Endodermal cell (in vitro differentiated cells): Measurements from ENCODE around the gene MARK4. TPM values are rescaled to one million over a fixed set of nuclear protein-coding genes. Genes with fewer than 3 reads are reported as not detected.
"Not testable (repeated sequence)": the region's sequence is repeated elsewhere in the genome, so short reads cannot be mapped to it uniquely, and the experiment has no call there.

Experiments used
- DNase-seq: peaks from one replicate; pipeline ENCODE4 v3.0.0-alpha.2; 2017
- H3K27ac ChIP-seq: 2 replicates; pipeline ENCODE4 v1.5.1; 2013; ENCODE audit warnings: mild to moderate bottlenecking, low read depth, low read length, moderate library complexity
- H3K27me3 ChIP-seq: 2 replicates; pipeline ENCODE4 v1.6.1; 2013; ENCODE audit warnings: mild to moderate bottlenecking, low read length, moderate library complexity; ENCODE audit not compliant: insufficient read depth, control insufficient read depth, poor library complexity, severe bottlenecking
- H3K36me3 ChIP-seq: 2 replicates; pipeline ENCODE4 v1.7.0; 2013; ENCODE audit warnings: mild to moderate bottlenecking, low read length, moderate library complexity; ENCODE audit not compliant: control insufficient read depth, insufficient read depth
- H3K4me1 ChIP-seq: one replicate; pipeline ENCODE4 v1.7.0; 2013; ENCODE audit warnings: low read length; ENCODE audit not compliant: control insufficient read depth, insufficient read depth
- H3K4me3 ChIP-seq: 2 replicates; pipeline ENCODE4 v1.5.1; 2013; ENCODE audit warnings: mild to moderate bottlenecking, low read length, moderate library complexity
- H3K9ac ChIP-seq: 2 replicates; pipeline ENCODE4 v1.6.1; 2013; ENCODE audit warnings: mild to moderate bottlenecking, low read length, moderate library complexity; ENCODE audit not compliant: poor library complexity, severe bottlenecking; ENCODE audit errors: extremely low read depth
- H3K9me3 ChIP-seq: 2 replicates; pipeline ENCODE4 v1.6.1; 2013; ENCODE audit warnings: mild to moderate bottlenecking, low read length, moderate library complexity; ENCODE audit not compliant: control insufficient read depth
- H3K27ac Mint-ChIP-seq: 2 replicates; pipeline ENCODE4 v1.8.0; 2020; ENCODE audit warnings: mixed read lengths
- H3K27me3 Mint-ChIP-seq: 2 replicates; pipeline ENCODE4 v1.8.0; 2021; ENCODE audit warnings: mild to moderate bottlenecking, mixed read lengths; ENCODE audit not compliant: insufficient read depth
- H3K36me3 Mint-ChIP-seq: 2 replicates; pipeline ENCODE4 v1.8.0; 2020; ENCODE audit warnings: low read depth, mixed read lengths
- H3K4me1 Mint-ChIP-seq: 2 replicates; pipeline ENCODE4 v1.8.0; 2020; ENCODE audit warnings: mixed read lengths
- H3K4me3 Mint-ChIP-seq: 2 replicates; pipeline ENCODE4 v1.8.0; 2020; ENCODE audit warnings: mild to moderate bottlenecking, moderate library complexity, mixed read lengths
- H3K9me3 Mint-ChIP-seq: 2 replicates; pipeline ENCODE4 v1.8.0; 2020; ENCODE audit warnings: mild to moderate bottlenecking, mixed read lengths
- WGBS, 2 experiments: methylation state at CpG; one replicate each; pipeline versions ENCODE4 v1.1.5 to v1.1.7; 2013; ENCODE audit warnings: missing lambda C conversion rate in 2 of 2, mixed read lengths in 1 of 2; ENCODE audit not compliant: insufficient coverage in 1 of 2, insufficient read length in 1 of 2; 5-methylcytosine and 5-hydroxymethylcytosine counted together
- total RNA-seq, 2 donors: library from RNA; stranded (reverse); fragmentation: NEBNext Ultra II Directional in 1 of 2; extraction: Animal tissue kit (Norgen Biotek cat#: 25700) in 1 of 2; gene quantifications; 2 replicates in 1 of 2; 3 replicates in 1 of 2; pipeline ENCODE4 v1.2.1, GENCODE V29; 2021
- TF ChIP-seq, protein P1 (sequence below): fragments of 200-600 bp; sonication (generic); conservative IDR thresholded peaks from 2 replicates; pipeline ENCODE4 v1.5.0; 2021; ENCODE audit warnings: antibody characterized with exemption, mild to moderate bottlenecking

MARK4 gene
- total RNA-seq, 2 donors from 2014 or later, result 74.6 to 90.6 TPM

DNA sequence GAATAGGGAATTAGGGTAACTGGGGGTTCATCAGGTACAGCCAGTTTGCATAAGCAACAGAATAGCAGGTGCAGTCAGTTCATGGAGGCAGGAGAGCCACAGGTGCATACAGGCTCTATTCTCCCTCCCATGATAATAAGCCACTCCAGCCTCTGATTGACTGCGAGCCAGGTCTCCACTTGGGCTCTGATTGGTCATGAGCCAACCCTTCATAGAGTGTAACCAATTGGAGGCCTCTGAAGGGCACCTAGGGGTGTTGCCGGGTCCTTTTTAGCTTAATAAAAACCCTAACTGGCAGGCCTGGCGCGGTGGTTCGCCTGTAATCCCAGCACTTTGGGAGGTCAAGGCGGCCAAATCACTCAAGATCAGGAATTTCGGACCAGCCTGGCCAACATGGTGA is 80.3 kb downstream of the MARK4 start:
- no peaks in the 10 kb centered on the region for H3K4me1 ChIP-seq
- TF ChIP-seq, protein P1, sequence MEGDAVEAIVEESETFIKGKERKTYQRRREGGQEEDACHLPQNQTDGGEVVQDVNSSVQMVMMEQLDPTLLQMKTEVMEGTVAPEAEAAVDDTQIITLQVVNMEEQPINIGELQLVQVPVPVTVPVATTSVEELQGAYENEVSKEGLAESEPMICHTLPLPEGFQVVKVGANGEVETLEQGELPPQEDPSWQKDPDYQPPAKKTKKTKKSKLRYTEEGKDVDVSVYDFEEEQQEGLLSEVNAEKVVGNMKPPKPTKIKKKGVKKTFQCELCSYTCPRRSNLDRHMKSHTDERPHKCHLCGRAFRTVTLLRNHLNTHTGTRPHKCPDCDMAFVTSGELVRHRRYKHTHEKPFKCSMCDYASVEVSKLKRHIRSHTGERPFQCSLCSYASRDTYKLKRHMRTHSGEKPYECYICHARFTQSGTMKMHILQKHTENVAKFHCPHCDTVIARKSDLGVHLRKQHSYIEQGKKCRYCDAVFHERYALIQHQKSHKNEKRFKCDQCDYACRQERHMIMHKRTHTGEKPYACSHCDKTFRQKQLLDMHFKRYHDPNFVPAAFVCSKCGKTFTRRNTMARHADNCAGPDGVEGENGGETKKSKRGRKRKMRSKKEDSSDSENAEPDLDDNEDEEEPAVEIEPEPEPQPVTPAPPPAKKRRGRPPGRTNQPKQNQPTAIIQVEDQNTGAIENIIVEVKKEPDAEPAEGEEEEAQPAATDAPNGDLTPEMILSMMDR, result no peak
- Mint-ChIP-seq H3K4me3 (no peak overlapping the region), H3K27me3 (peaks cover 5% of the 10 kb centered on the region), H3K4me1 (peaks cover 2% of the 10 kb centered on the region), H3K27ac (no peak overlapping the region), H3K9me3 (no peaks in the 10 kb centered on the region), H3K36me3 (no peaks in the 10 kb centered on the region)
- 87 to 90% methylated on average over 7 of the region's 7 CpGs for WGBS, 2 experiments
- H3K9ac ChIP-seq, result no peak overlapping the region
- H3K27me3 ChIP-seq, result no peaks in the 10 kb centered on the region
- no peaks in the 10 kb centered on the region for H3K36me3 ChIP-seq
- H3K9me3 ChIP-seq, result no peaks in the 10 kb centered on the region
- no peak overlapping the region for H3K4me3 ChIP-seq
- no peak overlapping the region for H3K27ac ChIP-seq
- no peak for DNase-seq

DNA sequence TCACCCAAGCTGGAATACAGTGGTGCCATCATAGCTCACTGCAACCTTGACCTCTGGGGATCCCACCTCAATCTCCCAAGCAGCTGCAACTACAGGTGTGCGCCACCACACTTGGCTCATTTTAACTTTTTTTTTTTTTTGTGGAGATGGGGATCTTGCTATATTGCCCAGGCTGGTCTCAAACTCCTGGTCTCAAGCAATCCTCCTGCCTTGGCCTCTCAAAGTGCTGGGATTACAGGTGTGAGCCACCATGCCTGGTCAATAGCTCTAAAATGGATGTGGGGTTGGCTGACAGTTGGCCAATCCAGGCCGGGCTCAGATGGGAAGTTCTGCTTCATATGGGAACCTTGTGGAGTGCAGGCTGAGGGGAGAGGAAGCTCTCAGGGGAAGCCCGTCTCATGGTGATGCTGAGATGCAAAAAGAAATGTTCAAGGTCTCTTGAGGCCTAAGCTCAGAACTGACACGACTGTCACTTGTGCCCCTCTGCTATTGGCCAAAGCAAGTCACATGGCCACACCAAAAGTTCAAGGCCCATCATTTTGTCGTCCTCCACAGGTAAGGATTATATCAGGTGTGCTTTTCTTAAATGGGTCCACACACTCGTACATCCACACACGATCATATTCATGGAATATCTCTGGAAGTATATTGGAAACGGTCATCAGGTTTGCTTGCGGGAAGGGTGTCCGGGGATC is 82.7 kb downstream of the MARK4 start:
- Histone ChIP-seq H3K9ac (no peak overlapping the region), H3K27me3 (no peaks in the 10 kb centered on the region), H3K36me3 (no peaks in the 10 kb centered on the region), H3K4me1 (no peaks in the 10 kb centered on the region), H3K4me3 (no peak overlapping the region), H3K9me3 (no peaks in the 10 kb centered on the region), H3K27ac (no peak overlapping the region)
- Mint-ChIP-seq H3K27ac (no peak overlapping the region), H3K36me3 (no peaks in the 10 kb centered on the region), H3K27me3 (peaks cover 7% of the 10 kb centered on the region), H3K4me1 (peaks cover 4% of the 10 kb centered on the region), H3K4me3 (no peak overlapping the region), H3K9me3 (no peaks in the 10 kb centered on the region)
- TF ChIP-seq, protein P1, result no peak
- 83 to 94% methylated on average over 9 to 10 of the region's 10 CpGs for WGBS, 2 experiments
- DNase-seq, result no peak

DNA sequence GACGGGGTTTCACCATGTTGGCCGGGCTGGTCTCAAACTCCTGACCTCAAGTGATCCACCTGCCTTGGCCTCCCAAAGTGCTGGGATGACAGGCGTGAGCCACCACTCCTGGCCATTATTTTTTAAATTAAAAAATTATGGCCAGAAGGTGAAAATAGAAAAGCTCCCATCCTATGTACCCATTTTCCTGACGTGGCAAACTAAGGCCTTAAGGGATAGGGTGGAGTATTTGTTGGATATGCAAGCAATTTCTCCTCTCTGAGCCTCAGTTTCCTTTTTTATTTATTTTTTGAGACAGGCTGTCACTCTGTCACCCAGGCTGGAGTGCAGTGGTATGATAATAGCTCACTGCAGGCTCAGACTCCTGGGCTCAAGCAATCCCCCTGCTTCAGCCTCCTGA is 83.8 kb downstream of the MARK4 start:
- not testable (repeated sequence) for H3K36me3 Mint-ChIP-seq, H3K4me1 Mint-ChIP-seq, H3K36me3 ChIP-seq, H3K9me3 ChIP-seq, H3K9me3 Mint-ChIP-seq, H3K4me3 Mint-ChIP-seq, H3K27ac Mint-ChIP-seq, H3K27me3 Mint-ChIP-seq, H3K9ac ChIP-seq, H3K4me3 ChIP-seq, H3K27me3 ChIP-seq, H3K27ac ChIP-seq, DNase-seq, H3K4me1 ChIP-seq
- WGBS, 2 experiments, result 88 to 92% methylated on average over 2 to 4 of the region's 4 CpGs
